ACC112 (cell line): ENCODE data around the gene SIRT7.

ENCODE experiments used
- H2AFZ ChIP-seq: fragments of 200-600 bp; sonication (generic); one replicate; pipeline ENCODE4 v1.6.0; 2017; ENCODE audit warnings: antibody characterized with exemption, low read length; ENCODE audit not compliant: unreplicated experiment
- H3K27ac ChIP-seq: fragments of 200-600 bp; sonication (generic); 2 replicates; pipeline ENCODE4 v1.5.1; 2014; ENCODE audit warnings: low read depth, mild to moderate bottlenecking, antibody characterized with exemption, low read length, moderate library complexity
- H3K27me3 ChIP-seq: fragments of 200-600 bp; sonication (generic); 2 replicates; pipeline ENCODE4 v1.6.1; 2014; ENCODE audit warnings: mild to moderate bottlenecking, antibody characterized with exemption, low read length, moderate library complexity, mixed read lengths; ENCODE audit not compliant: insufficient read depth
- H3K36me3 ChIP-seq: fragments of 200-600 bp; sonication (generic); 2 replicates; pipeline ENCODE4 v1.6.1; 2016; ENCODE audit warnings: mild to moderate bottlenecking, antibody characterized with exemption, low read length, moderate library complexity, mixed read lengths; ENCODE audit not compliant: insufficient read depth
- H3K4me1 ChIP-seq: fragments of 200-600 bp; sonication (generic); one replicate; pipeline ENCODE4 v1.6.1; 2016; ENCODE audit warnings: low read length, mixed read lengths; ENCODE audit not compliant: insufficient read depth, unreplicated experiment, control insufficient read depth
- H3K4me3 ChIP-seq: fragments of 200-600 bp; sonication (generic); 2 replicates; pipeline ENCODE4 v1.5.1; 2014; ENCODE audit warnings: mild to moderate bottlenecking, low read depth, low read length
- H3K79me2 ChIP-seq: fragments of 200-600 bp; sonication (generic); one replicate; pipeline ENCODE4 v1.6.0; 2016; ENCODE audit warnings: low read length; ENCODE audit not compliant: control insufficient read depth, unreplicated experiment, insufficient read depth

Gene SIRT7

GRCh38 chr17:81865358-81865732 lies 52.6 kb downstream of the SIRT7 start:
- peaks cover 41% of the 10 kb centered on the region for H3K4me1 ChIP-seq
- no peak overlapping the region for H3K4me3 ChIP-seq
- no peaks in the 10 kb centered on the region for H3K27me3 ChIP-seq
- no peaks in the 10 kb centered on the region; the same call in 1 of the 2 replicates for H3K36me3 ChIP-seq
- peaks cover 43% of the 10 kb centered on the region for H3K79me2 ChIP-seq
- no peak overlapping the region for H2AFZ ChIP-seq
- H3K27ac ChIP-seq: no peak overlapping the region

GRCh38 chr17:81863833-81864768 lies 53.9 kb downstream of the SIRT7 start:
- H3K4me1 ChIP-seq: peaks cover 33% of the 10 kb centered on the region
- peaks cover 43% of the 10 kb centered on the region for H3K79me2 ChIP-seq
- H3K27ac ChIP-seq: peak overlapping the region; percentile 48; the same call in 1 of the 2 replicates
- H3K27me3 ChIP-seq: no peaks in the 10 kb centered on the region
- no peaks in the 10 kb centered on the region; the same call in 1 of the 2 replicates for H3K36me3 ChIP-seq
- no peak overlapping the region for H3K4me3 ChIP-seq
- no peak overlapping the region for H2AFZ ChIP-seq

- peaks cover 7% of the 10 kb centered on the region; the same call in 1 of the 2 replicates for H3K36me3 ChIP-seq
- peak overlapping the region; percentile 48 for H3K4me3 ChIP-seq
- peak overlapping the region; percentile 48 for H3K27ac ChIP-seq
- H3K27me3 ChIP-seq: no peaks in the 10 kb centered on the region
- no peak overlapping the region for H2AFZ ChIP-seq
- H3K79me2 ChIP-seq: peaks cover 52% of the 10 kb centered on the region
- H3K4me1 ChIP-seq: peaks cover 33% of the 10 kb centered on the region
These were observed 54.8 kb downstream of the SIRT7 start for GRCh38 chr17:81863123-81863675.
